Thyroid gland (tissue), 4 donors: ENCODE results near the gene PRPF39.

ENCODE experiments used
- POLR2A ChIP-seq, 2 donors: fragments of 450-650 bp; IDR thresholded peaks; one replicate each; pipeline ENCODE4 v1.6.1; 2017; ENCODE audit warnings: antibody characterized with exemption in 2 of 2, mild to moderate bottlenecking in 2 of 2, moderate library complexity in 1 of 2
- TF ChIP-seq, protein P1 (sequence below), 6 experiments: fragments of 200-600 bp in 3 of 6; fragments of 450-650 bp in 3 of 6; sonication (generic) in 3 of 6; IDR thresholded peaks; one replicate each; pipeline ENCODE4 v1.5.1; 2016 to 2019; ENCODE audit warnings: antibody characterized with exemption in 6 of 6, mild to moderate bottlenecking in 2 of 6, inconsistent platforms in 1 of 6, moderate library complexity in 1 of 6

DNA sequence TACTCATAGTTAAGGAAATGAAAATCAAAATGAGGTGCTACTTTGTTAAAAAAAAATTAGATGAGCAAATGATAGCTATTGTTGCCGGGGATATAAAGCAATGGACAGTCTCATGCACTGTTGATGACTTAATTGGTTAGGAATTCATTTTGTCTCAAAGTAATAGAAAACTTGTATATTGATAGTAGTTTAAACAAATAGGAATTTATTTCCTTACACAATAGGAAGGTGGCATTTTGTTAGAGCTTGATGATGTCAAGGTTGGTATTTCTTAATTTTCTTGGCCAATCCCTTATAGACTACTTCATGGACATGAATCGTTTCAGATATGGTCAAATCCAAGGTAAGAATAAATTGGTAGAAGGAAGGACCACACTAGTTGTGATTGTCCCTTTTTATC is 7.8 kb downstream of the PRPF39 start:
- no peak for TF ChIP-seq POLR2A (IDR thresholded peaks at IDR 0.05)
- TF ChIP-seq, protein P1, sequence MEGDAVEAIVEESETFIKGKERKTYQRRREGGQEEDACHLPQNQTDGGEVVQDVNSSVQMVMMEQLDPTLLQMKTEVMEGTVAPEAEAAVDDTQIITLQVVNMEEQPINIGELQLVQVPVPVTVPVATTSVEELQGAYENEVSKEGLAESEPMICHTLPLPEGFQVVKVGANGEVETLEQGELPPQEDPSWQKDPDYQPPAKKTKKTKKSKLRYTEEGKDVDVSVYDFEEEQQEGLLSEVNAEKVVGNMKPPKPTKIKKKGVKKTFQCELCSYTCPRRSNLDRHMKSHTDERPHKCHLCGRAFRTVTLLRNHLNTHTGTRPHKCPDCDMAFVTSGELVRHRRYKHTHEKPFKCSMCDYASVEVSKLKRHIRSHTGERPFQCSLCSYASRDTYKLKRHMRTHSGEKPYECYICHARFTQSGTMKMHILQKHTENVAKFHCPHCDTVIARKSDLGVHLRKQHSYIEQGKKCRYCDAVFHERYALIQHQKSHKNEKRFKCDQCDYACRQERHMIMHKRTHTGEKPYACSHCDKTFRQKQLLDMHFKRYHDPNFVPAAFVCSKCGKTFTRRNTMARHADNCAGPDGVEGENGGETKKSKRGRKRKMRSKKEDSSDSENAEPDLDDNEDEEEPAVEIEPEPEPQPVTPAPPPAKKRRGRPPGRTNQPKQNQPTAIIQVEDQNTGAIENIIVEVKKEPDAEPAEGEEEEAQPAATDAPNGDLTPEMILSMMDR (IDR thresholded peaks at IDR 0.05): no peak
